ENCODE measurements around the gene LRG1.
"Not testable (repeated sequence)": the region's sequence is repeated elsewhere in the genome, so short reads cannot be mapped to it uniquely, and the experiment has no call there.

The LRG1 gene

DNA sequence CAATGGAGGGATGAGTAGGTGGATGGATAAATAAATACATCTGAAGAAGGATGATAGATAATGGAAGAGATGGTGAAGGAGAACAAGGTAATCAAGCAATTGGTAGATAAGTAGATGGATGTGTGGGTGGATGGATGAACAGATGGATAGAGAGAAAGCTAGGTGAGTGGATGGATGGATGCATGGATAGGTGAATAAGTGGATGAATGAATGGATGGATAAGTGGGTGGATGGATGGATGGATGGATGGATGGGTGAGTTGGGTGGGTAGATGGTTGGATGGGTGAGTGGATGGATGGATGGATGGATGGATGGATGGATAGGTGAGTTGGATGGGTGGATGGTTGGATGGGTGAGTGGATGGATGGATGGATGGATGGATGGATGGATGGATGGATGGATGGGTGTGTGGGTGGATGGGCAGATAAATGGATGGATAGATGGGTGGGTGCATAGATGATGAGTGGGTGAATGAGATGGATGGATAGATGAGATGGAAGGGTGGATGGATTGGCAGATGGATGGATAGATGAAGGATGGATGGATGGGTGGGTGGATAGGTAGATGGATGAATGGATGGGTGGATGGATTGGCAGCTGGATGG lies 13.4 kb upstream of the LRG1 start:
- DNase-seq (ENCODE audit: low read depth in 3 of 3, low spot score in 1 of 3), result no peak

DNA sequence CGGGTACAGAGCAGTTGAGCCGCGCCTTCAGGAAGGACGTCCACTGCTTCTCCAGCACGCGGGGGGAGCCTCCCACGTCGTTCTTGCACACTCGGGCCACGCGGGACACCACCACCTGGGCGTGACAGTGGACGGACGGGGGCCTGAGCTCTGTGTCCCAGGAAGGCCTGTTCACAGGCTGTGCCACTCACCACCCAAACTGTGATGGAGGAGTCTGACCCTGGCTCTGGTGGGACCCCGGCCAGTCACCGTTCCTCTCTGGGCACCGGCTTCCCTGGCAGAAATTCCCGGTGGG lies 12.6 kb upstream of the LRG1 start:
- DNase-seq (ENCODE audit: low read depth in 3 of 3, low spot score in 1 of 3), result no peak

GRCh38 chr19:4550479-4551050 lies 10.7 kb upstream of the LRG1 start:
- DNase-seq (ENCODE audit: low read depth in 3 of 3, low spot score in 1 of 3), result no peak

GRCh38 chr19:4550018-4550417 lies 10.2 kb upstream of the LRG1 start:
- no peak for DNase-seq (ENCODE audit: low read depth in 3 of 3, low spot score in 1 of 3)

DNA sequence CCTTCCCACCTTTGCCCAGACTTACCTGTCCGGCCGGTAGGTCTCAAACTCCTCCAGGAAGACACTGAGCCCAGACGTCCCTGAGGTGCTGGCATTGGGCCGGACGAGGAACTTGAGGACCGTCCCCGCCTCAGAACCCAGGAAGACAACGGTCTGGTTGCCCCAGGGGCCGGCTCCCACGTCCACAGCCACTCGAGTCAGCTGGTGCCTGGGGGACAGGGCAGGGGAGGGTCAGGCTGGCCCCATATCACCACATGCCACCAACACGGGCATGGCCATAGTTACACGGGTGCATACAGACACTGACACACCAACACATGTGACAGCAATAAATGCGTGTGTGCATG lies 8.4 kb upstream of the LRG1 start:
- DNase-seq (ENCODE audit: low read depth in 3 of 3, low spot score in 1 of 3), result no peak

- DNase-seq (ENCODE audit: low read depth in 3 of 3, low spot score in 1 of 3), result no peak
These were observed 7.7 kb upstream of the LRG1 start for GRCh38 chr19:4547303-4548237.

DNA sequence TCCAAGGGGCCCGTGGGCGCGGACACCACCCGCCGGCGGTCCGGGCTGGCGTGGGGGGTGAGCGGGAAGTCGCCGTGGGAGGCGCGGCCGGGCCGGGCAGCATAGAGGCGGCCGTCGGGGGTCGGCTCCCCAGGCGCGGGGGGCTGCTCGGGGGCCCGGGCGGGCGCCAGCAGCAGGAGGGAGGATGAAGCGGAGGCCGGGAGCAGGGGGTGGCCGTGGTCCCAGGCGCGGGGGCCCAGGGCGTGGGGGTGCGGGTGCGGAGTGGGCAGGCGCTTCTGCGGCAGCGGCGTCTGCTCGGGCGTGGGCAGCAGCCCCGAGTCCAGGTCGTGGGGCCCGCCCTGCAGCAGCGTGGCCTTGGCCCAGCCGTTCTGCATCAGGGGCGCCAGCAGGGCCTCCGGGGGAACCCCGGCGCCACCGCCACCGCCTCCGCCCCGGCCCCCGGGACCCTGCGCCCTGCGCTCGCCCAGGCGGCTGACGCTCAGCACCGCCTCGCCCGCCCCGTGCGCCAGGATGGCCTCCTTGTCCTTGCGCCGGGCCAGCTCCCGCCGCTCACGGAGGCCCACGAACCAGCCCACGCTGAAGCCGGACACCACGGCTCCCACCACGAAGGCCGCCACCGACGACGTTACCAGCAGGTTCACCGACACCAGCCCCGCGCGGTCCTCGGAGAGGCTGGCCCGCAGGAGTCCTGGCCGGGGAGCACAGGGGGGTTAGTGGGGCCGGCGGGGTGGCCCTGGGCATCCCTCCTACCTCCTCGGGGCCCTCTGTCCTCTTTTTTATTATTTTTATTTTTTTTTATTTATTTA lies 4.2 kb upstream of the LRG1 start:
- no peak for DNase-seq (ENCODE audit: low read depth in 3 of 3, low spot score in 1 of 3)

DNA sequence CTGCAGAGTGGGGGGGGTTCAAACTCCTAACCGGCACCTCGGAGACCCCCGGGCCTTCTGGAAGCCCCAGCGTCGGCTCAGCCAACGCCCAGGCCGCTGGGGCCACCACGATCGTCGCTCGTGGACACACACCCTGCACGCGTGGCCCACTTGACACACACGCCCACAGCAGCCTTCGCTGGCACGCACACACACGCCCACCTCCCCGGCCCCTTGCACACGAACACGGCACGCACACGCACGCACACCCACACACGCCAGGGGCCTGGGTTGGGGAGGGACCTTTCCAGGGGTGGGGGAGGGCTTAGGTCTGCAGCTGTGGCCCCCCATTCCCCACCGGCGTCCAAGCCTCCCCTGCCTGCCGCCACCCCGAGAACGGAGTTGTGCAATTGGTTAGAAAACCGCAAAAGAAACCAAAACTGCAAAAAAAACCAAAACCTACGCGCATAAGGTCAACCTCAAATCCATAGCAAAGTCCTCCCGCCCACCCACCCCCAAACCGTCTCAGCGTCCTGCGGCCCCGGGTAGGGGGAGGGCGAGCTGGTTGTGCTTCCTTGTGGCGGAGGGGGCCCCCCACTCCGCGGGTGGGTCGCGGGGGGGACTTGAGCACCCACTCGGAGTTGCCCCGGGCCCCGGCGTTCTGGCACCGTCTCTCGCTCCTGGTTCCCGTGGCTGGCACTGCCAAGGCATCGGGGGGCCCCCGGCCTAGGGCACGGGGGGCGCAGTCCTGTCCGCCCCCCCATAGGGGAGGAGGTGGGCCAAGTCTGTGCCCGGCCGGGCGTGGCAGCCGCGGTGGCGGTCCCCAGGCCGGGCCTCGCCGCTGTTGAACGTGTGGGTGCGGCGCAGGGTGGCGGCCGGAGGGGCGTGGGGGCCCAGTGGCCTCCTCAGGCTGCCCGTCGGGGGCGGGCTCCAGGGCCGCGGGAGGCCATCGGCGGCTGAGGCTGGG lies 3.3 kb upstream of the LRG1 start:
- DNase-seq (ENCODE audit: low read depth in 3 of 3, low spot score in 1 of 3), result no peak

DNA sequence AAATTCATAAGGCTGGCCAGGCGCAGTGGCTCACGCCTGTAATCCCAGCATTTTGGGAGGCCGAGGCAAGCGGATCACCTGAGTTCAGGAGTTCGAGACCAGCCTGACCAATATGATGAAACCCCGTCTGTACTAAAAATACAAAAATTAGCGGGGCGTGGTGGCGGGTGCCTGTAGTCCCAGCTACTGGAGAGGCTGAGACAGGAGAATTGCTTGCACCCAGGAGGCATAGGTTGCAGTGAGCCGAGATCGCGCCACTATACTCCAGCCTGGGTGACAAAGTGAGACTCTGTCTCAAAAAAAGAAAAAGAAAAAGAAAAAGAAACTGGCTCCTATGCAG lies 1.9 kb upstream of the LRG1 start:
- not testable (repeated sequence) for DNase-seq (ENCODE audit: low read depth in 3 of 3, low spot score in 1 of 3)

DNA sequence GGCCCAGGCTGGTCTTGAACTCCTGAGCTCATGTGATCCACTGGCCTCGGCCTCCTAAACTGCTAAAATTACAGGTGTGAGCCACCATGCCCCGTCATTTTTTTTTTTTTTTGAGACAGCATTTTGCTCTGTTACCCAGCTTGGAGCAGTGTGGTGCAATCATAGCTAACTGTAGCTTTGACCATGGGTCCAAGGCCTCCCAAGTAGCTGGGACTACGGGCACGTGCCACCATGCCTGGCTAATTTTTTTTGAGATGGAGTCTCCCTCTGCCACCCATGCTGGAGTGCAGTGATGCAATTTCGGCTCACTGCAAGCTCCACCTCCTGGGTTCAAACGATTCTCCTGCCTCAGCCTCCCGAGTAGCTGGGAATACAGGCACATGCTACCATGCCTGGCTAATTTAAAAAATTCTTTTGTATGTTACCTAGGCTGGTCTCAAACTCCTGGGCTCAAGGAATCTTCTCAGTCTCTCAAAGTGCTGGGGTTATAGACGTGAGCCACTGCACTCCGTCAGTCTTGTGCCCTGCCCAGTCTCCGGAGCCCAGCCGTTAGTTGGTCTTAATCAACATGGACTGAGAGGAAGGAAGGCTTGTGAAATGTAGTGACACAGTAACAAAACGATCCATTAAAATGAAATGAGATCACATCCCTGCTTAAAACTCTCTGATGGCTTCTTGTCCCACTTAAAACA lies 1.4 kb upstream of the LRG1 start:
- DNase-seq (ENCODE audit: low read depth in 3 of 3, low spot score in 1 of 3), result no peak

- no peak for DNase-seq (ENCODE audit: low read depth in 3 of 3, low spot score in 1 of 3)
These were observed 605 bp downstream of the LRG1 start for GRCh38 chr19:4539169-4539692.

- DNase-seq (ENCODE audit: low read depth in 3 of 3, low spot score in 1 of 3), result no peak
These were observed 1.3 kb downstream of the LRG1 start for GRCh38 chr19:4538601-4538954.

DNA sequence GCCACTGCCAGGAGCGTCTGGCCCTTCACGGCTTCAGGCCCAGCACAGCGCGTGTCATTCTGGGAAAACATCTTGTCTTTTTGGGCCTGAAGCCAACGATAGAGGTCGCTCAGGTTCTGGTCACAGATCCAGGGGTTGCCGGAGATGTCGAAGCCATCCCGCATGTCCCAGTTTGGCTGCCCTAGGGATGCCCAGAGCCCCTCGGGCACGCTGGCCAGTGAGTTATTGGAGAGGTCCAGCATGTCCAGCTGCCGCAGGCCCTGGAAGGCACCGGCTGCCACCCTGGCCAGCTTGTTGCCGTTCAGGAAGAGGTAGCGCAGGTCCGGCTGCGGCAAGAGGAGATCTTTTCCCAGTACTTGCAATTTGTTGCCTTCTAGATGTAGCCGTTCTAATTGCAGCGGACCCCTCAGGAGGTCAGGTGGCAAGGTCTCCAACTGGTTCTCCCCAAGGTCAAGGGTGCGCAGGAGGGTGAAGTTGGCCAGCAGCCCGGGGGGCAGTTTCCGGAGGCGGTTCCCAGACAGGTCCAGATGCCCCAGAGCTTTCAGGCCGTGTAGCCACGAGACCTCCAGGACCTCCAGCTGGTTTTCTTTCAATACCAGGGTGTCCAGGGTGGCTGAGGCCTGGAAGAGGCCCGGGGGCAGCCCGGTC lies 1.8 kb downstream of the LRG1 start:
- DNase-seq (ENCODE audit: low read depth in 3 of 3, low spot score in 1 of 3), result no peak

DNA sequence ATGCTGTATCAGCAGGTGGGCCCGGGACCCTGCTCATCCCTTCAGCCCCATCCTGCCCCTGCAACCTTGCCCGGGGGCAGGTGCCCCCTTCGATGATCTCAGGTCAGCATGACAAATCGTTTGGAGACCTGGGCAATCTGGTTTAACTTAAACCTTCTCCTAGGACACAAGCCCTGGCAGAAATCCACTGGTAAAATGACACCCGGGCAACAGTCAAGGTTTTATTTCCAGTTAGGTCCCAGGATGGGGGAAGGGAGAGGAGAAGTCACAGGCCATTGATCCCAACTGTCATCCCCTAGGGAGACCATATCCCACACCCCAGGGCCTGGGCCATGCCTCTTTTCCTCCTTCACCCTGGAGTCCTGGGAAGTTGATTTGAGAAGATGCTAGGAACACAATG lies 3.0 kb downstream of the LRG1 start:
- no peak for DNase-seq (ENCODE audit: low read depth in 3 of 3, low spot score in 1 of 3)

DNA sequence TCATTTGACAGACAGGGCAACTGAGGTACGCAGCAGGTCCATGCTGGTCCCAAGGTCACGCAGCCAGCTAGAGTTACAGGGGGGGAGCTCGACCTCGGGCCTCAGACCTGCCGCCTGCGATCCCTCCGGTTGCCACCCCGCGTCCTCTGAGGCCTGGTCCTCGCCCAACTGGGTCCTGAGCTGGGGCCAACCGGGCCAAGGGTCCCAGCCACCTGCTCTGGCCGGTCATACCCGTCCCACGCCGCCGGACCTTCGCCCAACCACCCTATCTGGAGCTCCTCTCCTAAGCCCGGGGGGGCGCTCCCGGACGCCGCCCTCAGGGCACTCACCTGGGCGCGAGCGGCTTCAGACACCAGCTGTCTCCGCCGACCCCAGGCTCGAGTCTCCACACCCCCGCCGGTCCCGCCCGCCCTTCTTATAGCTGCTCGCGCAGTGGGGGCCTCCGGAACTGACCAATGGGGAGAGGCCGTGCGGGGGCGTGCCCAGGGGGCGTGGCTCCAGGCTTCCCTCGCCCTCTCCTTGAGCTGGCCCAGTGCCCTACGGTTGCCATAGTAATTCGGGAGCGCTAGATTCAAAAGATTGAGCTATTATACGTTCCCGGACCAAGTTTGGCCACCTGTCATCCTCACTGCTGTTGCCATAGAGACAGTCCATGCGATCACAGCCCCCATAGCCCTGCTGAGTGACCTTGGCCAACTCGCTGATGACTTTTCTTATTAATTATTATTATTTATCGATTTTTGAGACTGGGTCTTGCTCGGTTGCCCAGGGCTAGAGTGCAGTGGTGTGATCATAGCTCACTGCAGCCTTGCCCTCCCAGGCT lies 4.8 kb downstream of the LRG1 start, which contains the start of gene PLIN5:
Gene PLIN5, minus strand, starts transcription at position 389 of the 823 bp plus-strand sequence. CDS start 1,150 bp downstream, outside the sequence.
- DNase-seq (ENCODE audit: low read depth in 3 of 3, low spot score in 1 of 3), result peak in 1 of 3 donors; percentile 18

DNA sequence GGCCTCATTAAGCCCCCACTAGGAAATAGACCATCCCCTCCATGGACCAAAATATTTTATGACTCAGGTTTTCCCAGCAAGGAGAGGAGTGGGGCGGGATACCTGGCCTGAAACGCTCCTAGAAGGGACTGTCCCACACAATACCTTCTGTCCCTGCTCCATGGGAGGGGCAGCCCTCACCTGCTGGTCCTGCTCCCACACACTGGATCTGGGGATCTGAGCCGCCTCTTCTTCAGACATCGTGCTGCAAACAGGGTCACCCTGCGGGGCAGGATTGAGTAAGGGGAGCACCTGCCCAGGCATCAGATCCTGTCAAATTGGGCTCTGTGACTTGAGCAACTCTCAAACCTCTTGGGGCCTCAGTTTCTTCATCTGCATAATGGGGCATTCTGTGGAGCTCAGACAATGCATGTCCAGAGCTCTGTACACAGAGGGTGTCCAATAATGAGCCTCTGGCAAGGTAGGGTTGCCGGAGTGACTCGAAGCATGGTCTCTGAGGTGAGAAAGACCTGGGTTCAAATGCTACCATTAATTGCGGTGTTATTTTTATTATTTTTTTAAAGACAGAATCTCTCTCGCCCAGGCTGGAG lies 5.9 kb downstream of the LRG1 start:
- DNase-seq (ENCODE audit: low read depth in 3 of 3, low spot score in 1 of 3), result no peak

- no peak for DNase-seq (ENCODE audit: low read depth in 3 of 3, low spot score in 1 of 3)
These were observed 6.5 kb downstream of the LRG1 start for GRCh38 chr19:4533334-4533733.

GRCh38 chr19:4531562-4532165 lies 8.2 kb downstream of the LRG1 start:
- DNase-seq (ENCODE audit: low read depth in 3 of 3, low spot score in 1 of 3), result no peak
